ENCODE results near the gene CALY. TPM values are rescaled to one million over a fixed set of nuclear protein-coding genes. Genes with fewer than 3 reads are reported as not detected.
"Not testable (repeated sequence)": the region's sequence is repeated elsewhere in the genome, so short reads cannot be mapped to it uniquely, and the experiment has no call there.

The CALY gene
- total RNA-seq, 1 donor from 2014 or later: not detected

GRCh38 chr10:133377818-133378250 lies 41.1 kb upstream of the CALY start:
- peaks cover 27% of the 10 kb centered on the region for H3K27me3 Mint-ChIP-seq (ENCODE audit: unreplicated experiment)
- H3K4me1 Mint-ChIP-seq (ENCODE audit: unreplicated experiment): peaks cover 2% of the 10 kb centered on the region
- no peak for DNase-seq (ENCODE audit: low spot score)

GRCh38 chr10:133377025-133377817 lies 40.5 kb upstream of the CALY start:
- DNase-seq (ENCODE audit: low spot score): no peak
- Mint-ChIP-seq H3K4me3 (ENCODE audit: unreplicated experiment) (no peak overlapping the region), H3K9me3 (ENCODE audit: unreplicated experiment) (no peaks in the 10 kb centered on the region), H3K4me1 (ENCODE audit: unreplicated experiment) (peaks cover 2% of the 10 kb centered on the region), H3K27me3 (ENCODE audit: unreplicated experiment) (peaks cover 27% of the 10 kb centered on the region), H3K36me3 (ENCODE audit: low read depth, unreplicated experiment) (no peaks in the 10 kb centered on the region), H3K27ac (ENCODE audit: unreplicated experiment) (no peak overlapping the region)
- no peak for TF ChIP-seq CTCF (IDR thresholded peaks at IDR 0.05; ENCODE audit: unreplicated experiment)

More at GRCh38 chr10:133377818-133378250, 41.1 kb upstream of the CALY start:
- no peak for TF ChIP-seq CTCF (IDR thresholded peaks at IDR 0.05; ENCODE audit: unreplicated experiment)
- Mint-ChIP-seq H3K27ac (ENCODE audit: unreplicated experiment) (no peak overlapping the region), H3K4me3 (ENCODE audit: unreplicated experiment) (peak overlapping the region; percentile 83), H3K9me3 (ENCODE audit: unreplicated experiment) (no peaks in the 10 kb centered on the region), H3K36me3 (ENCODE audit: low read depth, unreplicated experiment) (no peaks in the 10 kb centered on the region)

- H3K27ac Mint-ChIP-seq (ENCODE audit: unreplicated experiment); H3K9me3 Mint-ChIP-seq (ENCODE audit: unreplicated experiment); DNase-seq (ENCODE audit: low spot score); H3K36me3 Mint-ChIP-seq (ENCODE audit: low read depth, unreplicated experiment); H3K4me1 Mint-ChIP-seq (ENCODE audit: unreplicated experiment): not testable (repeated sequence)
- peaks cover 27% of the 10 kb centered on the region for H3K27me3 Mint-ChIP-seq (ENCODE audit: unreplicated experiment)
- H3K4me3 Mint-ChIP-seq (ENCODE audit: unreplicated experiment): peak overlapping the region; percentile 79
Measured at GRCh38 chr10:133376183-133376582, 39.5 kb upstream of the CALY start.

- TF ChIP-seq CTCF (IDR thresholded peaks at IDR 0.05; ENCODE audit: unreplicated experiment): no peak
- Mint-ChIP-seq H3K4me1 (ENCODE audit: unreplicated experiment) (peaks cover 4% of the 10 kb centered on the region), H3K27ac (ENCODE audit: unreplicated experiment) (no peak overlapping the region), H3K4me3 (ENCODE audit: unreplicated experiment) (no peak overlapping the region), H3K9me3 (ENCODE audit: unreplicated experiment) (no peaks in the 10 kb centered on the region), H3K36me3 (ENCODE audit: low read depth, unreplicated experiment) (peaks cover 2% of the 10 kb centered on the region), H3K27me3 (ENCODE audit: unreplicated experiment) (peaks cover 25% of the 10 kb centered on the region)
- DNase-seq (ENCODE audit: low spot score): no peak
Measured at GRCh38 chr10:133375357-133376115, 38.8 kb upstream of the CALY start.

GRCh38 chr10:133373174-133374090 lies 36.7 kb upstream of the CALY start, which contains the start of gene ECHS1:
TSS of gene ECHS1 (minus strand) at chr10:133373354. CDS start at chr10:133373333, 21 bp downstream.
- peaks cover 12% of the 10 kb centered on the region for H3K36me3 Mint-ChIP-seq (ENCODE audit: low read depth, unreplicated experiment)
- H3K4me1 Mint-ChIP-seq (ENCODE audit: unreplicated experiment): peaks cover 4% of the 10 kb centered on the region
- peak; percentile 99 for DNase-seq (ENCODE audit: low spot score)
- no peaks in the 10 kb centered on the region for H3K9me3 Mint-ChIP-seq (ENCODE audit: unreplicated experiment)
- peaks cover 23% of the 10 kb centered on the region for H3K27me3 Mint-ChIP-seq (ENCODE audit: unreplicated experiment)
- TF ChIP-seq CTCF (IDR thresholded peaks at IDR 0.05; ENCODE audit: unreplicated experiment): no peak
- no peak within 1 kb of the TSS for H3K27ac Mint-ChIP-seq (ENCODE audit: unreplicated experiment)
- peak within 1 kb of the TSS; percentile 92 for H3K4me3 Mint-ChIP-seq (ENCODE audit: unreplicated experiment)

Data from endothelial cell (in vitro differentiated cells).